PC-3 (cell line): ENCODE data around the gene TENT4B. TPM values are rescaled to one million over a fixed set of nuclear protein-coding genes. Genes with fewer than 3 reads are reported as not detected.

Experiments
- ATAC-seq: fragments of 200-7000 bp; cut with Tn5 transposase; 2 replicates; pipeline ENCODE4 v1.9.1; 2020; ENCODE audit warnings: mild to moderate bottlenecking, moderate library complexity
- BruUV-seq: library from RNA; stranded (reverse); fragments of 400-500 nt; replicated peaks from 2 replicates; lab custom pipeline; 2021; lab: Mats Ljungman, UMichigan
- CTCF ChIA-PET: fragments of 300-600 bp; sonication (Branson Sonifier 250); formaldehyde crosslinking; loops from one replicate; lab custom pipeline; 2022; ENCODE audit warnings: antibody characterized with exemption; lab: Charles Lee
- POLR2A ChIA-PET: fragments of 300-600 bp; sonication (Branson Sonifier 250); formaldehyde crosslinking; loops from one replicate; lab custom pipeline; 2022; ENCODE audit warnings: antibody characterized with exemption; ENCODE audit not compliant: unreplicated experiment; lab: Charles Lee
- DNase-seq: peaks from one replicate; pipeline ENCODE4 v3.0.0-alpha.2; 2015
- H2AFZ ChIP-seq: fragments of 300-600 bp; sonication (generic); 2 replicates; pipeline ENCODE4 v1.6.0; 2016; ENCODE audit warnings: antibody characterized with exemption, low read length
- H3F3A ChIP-seq: fragments of 300-600 bp; sonication (generic); one replicate; pipeline ENCODE4 v1.6.0; 2017; ENCODE audit warnings: antibody characterized with exemption, low read length, control low read depth, mild to moderate bottlenecking; ENCODE audit not compliant: unreplicated experiment
- H3K27ac ChIP-seq: fragments of 300-600 bp; sonication (generic); 2 replicates; pipeline ENCODE4 v1.5.1; 2016; ENCODE audit warnings: mild to moderate bottlenecking, low read length
- H3K27me3 ChIP-seq: fragments of 300-600 bp; sonication (generic); 2 replicates; pipeline ENCODE4 v1.6.1; 2016; ENCODE audit warnings: low read length, mixed read lengths
- H3K36me3 ChIP-seq: fragments of 300-600 bp; sonication (generic); 2 replicates; pipeline ENCODE4 v1.6.1; 2016; ENCODE audit warnings: low read depth, mixed run types, low read length, mixed read lengths
- H3K4me1 ChIP-seq: fragments of 300-600 bp; sonication (generic); 2 replicates; pipeline ENCODE4 v1.5.1; 2016; ENCODE audit warnings: low read length; ENCODE audit not compliant: insufficient read depth
- H3K4me2 ChIP-seq: fragments of 300-600 bp; sonication (generic); 2 replicates; pipeline ENCODE4 v1.6.0; 2016; ENCODE audit warnings: low read length
- H3K4me3 ChIP-seq: fragments of 300-600 bp; sonication (generic); 2 replicates; pipeline ENCODE4 v1.5.1; 2016; ENCODE audit warnings: mild to moderate bottlenecking, low read length, mixed read lengths
- H3K79me2 ChIP-seq: fragments of 300-600 bp; sonication (generic); 2 replicates; pipeline ENCODE4 v1.6.1; 2017; ENCODE audit warnings: low read length, mixed read lengths
- H3K9ac ChIP-seq: fragments of 300-600 bp; sonication (generic); 2 replicates; pipeline ENCODE4 v1.6.0; 2016; ENCODE audit warnings: mild to moderate bottlenecking, low read length
- H3K9me2 ChIP-seq: fragments of 300-600 bp; sonication (generic); replicated peaks from 2 replicates; pipeline ENCODE4 v1.6.1; 2016; ENCODE audit warnings: mixed run types, low read length, mixed read lengths
- H3K9me3 ChIP-seq: fragments of 300-600 bp; sonication (generic); 2 replicates; pipeline ENCODE4 v1.6.1; 2016; ENCODE audit warnings: low read length, mixed read lengths
- H4K20me1 ChIP-seq: fragments of 300-600 bp; sonication (generic); 2 replicates; pipeline ENCODE4 v1.6.1; 2016; ENCODE audit warnings: low read length, mixed read lengths
- CTCF ChIP-seq: fragments of 300-600 bp; sonication (generic); conservative IDR thresholded peaks from 2 replicates; pipeline ENCODE4 v1.5.1; 2017; ENCODE audit warnings: antibody characterized with exemption, low read depth, mild to moderate bottlenecking, low read length
- EZH2 ChIP-seq: fragments of 300-600 bp; sonication (generic); IDR thresholded peaks from one replicate; pipeline ENCODE4 v1.6.1; 2017; ENCODE audit warnings: antibody characterized with exemption, mild to moderate bottlenecking, low read length; ENCODE audit not compliant: unreplicated experiment
- EZH2phosphoT487 ChIP-seq: fragments of 300-600 bp; sonication (generic); IDR thresholded peaks from 2 replicates; pipeline ENCODE4 v1.6.1; 2018; ENCODE audit warnings: mild to moderate bottlenecking, antibody characterized with exemption, low read length, borderline replicate concordance
- intact Hi-C: fragments of 100-400 bp; cut with micrococcal nuclease; formaldehyde crosslinking; loops from 2 replicates; pipeline ENCODE4 v1.9.0; 2023
- total RNA-seq: library from RNA; depleted of rRNA; stranded (reverse); fragments of >200 nt; gene quantifications from 2 replicates; pipeline ENCODE4 v1.2.3, GENCODE V29; 2014

The TENT4B gene
- total RNA-seq, 1 experiment from 2014 or later: 6.3 TPM

GRCh38 chr16:50188619-50189136 lies 35.6 kb downstream of the TENT4B start:
- no peaks in the 10 kb centered on the region for H3K9me3 ChIP-seq

GRCh38 chr16:50190292-50190691 lies 37.2 kb downstream of the TENT4B start:
- ATAC-seq (no peak), DNase-seq (no peak)
- H2AFZ ChIP-seq: no peak overlapping the region
- ChIA-PET CTCF (no interaction called here), POLR2A (no interaction called here)
- H3K9me3 ChIP-seq: no peaks in the 10 kb centered on the region
- no peak overlapping the region for H3K27ac ChIP-seq
- H3K27me3 ChIP-seq: no peaks in the 10 kb centered on the region
- peaks cover 46% of the 10 kb centered on the region for H3K79me2 ChIP-seq
- H3K4me2 ChIP-seq: no peak overlapping the region
- no peaks in the 10 kb centered on the region for H3K36me3 ChIP-seq
- TF ChIP-seq EZH2phosphoT487 (no peak), CTCF (no peak), EZH2 (no peak)
- no peak overlapping the region for H3K9ac ChIP-seq
- H3K4me1 ChIP-seq: peaks cover 4% of the 10 kb centered on the region
- intact Hi-C loops: no loop called here
- no peak overlapping the region for H3K4me3 ChIP-seq
- BruUV-seq: no TSS peak
- no peaks in the 10 kb centered on the region for H3K9me2 ChIP-seq
- no peaks in the 10 kb centered on the region for H4K20me1 ChIP-seq
- no peaks in the 10 kb centered on the region for H3F3A ChIP-seq

More at GRCh38 chr16:50188619-50189136, 35.6 kb downstream of the TENT4B start:
- no peaks in the 10 kb centered on the region for H4K20me1 ChIP-seq
- intact Hi-C loops: no loop called here
- no peaks in the 10 kb centered on the region for H3F3A ChIP-seq
- H2AFZ ChIP-seq: no peak overlapping the region
- no peak overlapping the region for H3K27ac ChIP-seq
- TF ChIP-seq EZH2 (no peak), CTCF (no peak), EZH2phosphoT487 (no peak)
- H3K4me3 ChIP-seq: no peak overlapping the region
- no peaks in the 10 kb centered on the region for H3K4me1 ChIP-seq
- ChIA-PET POLR2A (no interaction called here), CTCF (no interaction called here)
- BruUV-seq: no TSS peak
- peaks cover 40% of the 10 kb centered on the region for H3K79me2 ChIP-seq
- ATAC-seq (no peak), DNase-seq (peak; percentile 19)
- no peaks in the 10 kb centered on the region for H3K36me3 ChIP-seq
- no peaks in the 10 kb centered on the region for H3K27me3 ChIP-seq
- H3K9ac ChIP-seq: no peak overlapping the region
- H3K4me2 ChIP-seq: no peak overlapping the region
- no peaks in the 10 kb centered on the region for H3K9me2 ChIP-seq

- Histone ChIP-seq H3F3A (no peaks in the 10 kb centered on the region), H3K36me3 (no peaks in the 10 kb centered on the region), H3K4me3 (no peak overlapping the region), H3K27me3 (no peaks in the 10 kb centered on the region), H2AFZ (no peak overlapping the region), H3K4me2 (no peak overlapping the region), H3K9me3 (no peaks in the 10 kb centered on the region), H3K27ac (no peak overlapping the region), H3K9ac (no peak overlapping the region), H3K79me2 (peaks cover 47% of the 10 kb centered on the region), H3K9me2 (no peaks in the 10 kb centered on the region), H4K20me1 (no peaks in the 10 kb centered on the region), H3K4me1 (peaks cover 6% of the 10 kb centered on the region)
- CTCF ChIA-PET: no interaction called here
- intact Hi-C loops: no loop called here
- BruUV-seq: no TSS peak
- DNase-seq: no peak
- POLR2A ChIA-PET: no interaction called here
- TF ChIP-seq CTCF (no peak), EZH2 (no peak), EZH2phosphoT487 (no peak)
- ATAC-seq: peak; percentile 27
These were observed 39.4 kb downstream of the TENT4B start for GRCh38 chr16:50192386-50193050.
